Mesendoderm (in vitro differentiated cells): ENCODE measurements around the gene RBBP6.

Source experiments
- DNase-seq: peaks from one replicate; pipeline ENCODE4 v3.0.0; 2013
- H2AK5ac ChIP-seq: 2 replicates; pipeline ENCODE4 v1.6.1; 2013; ENCODE audit warnings: low read length, inconsistent platforms
- H2BK120ac ChIP-seq: 2 replicates; pipeline ENCODE4 v1.6.1; 2013; ENCODE audit warnings: low read depth, mild to moderate bottlenecking, low read length, moderate library complexity, mixed read lengths
- H2BK15ac ChIP-seq: replicated peaks from 2 replicates; pipeline ENCODE4 v1.6.1; 2013; ENCODE audit warnings: low read depth, mild to moderate bottlenecking, moderate library complexity
- H2BK5ac ChIP-seq: 2 replicates; pipeline ENCODE4 v1.6.1; 2013; ENCODE audit warnings: low read length, inconsistent platforms
- H3K18ac ChIP-seq: 2 replicates; pipeline ENCODE4 v1.6.1; 2013; ENCODE audit warnings: mild to moderate bottlenecking, low read length, mixed read lengths
- H3K23ac ChIP-seq: one replicate; pipeline ENCODE4 v1.6.1; 2013; ENCODE audit warnings: low read length
- H3K27ac ChIP-seq: 2 replicates; pipeline ENCODE4 v1.5.1; 2013; ENCODE audit warnings: low read depth, mild to moderate bottlenecking, inconsistent platforms, low read length, moderate library complexity
- H3K27me3 ChIP-seq: 2 replicates; pipeline ENCODE4 v1.6.1; 2013; ENCODE audit warnings: low read length, control low read depth, mild to moderate bottlenecking, inconsistent platforms; ENCODE audit not compliant: insufficient read depth, poor library complexity
- H3K36me3 ChIP-seq: 2 replicates; pipeline ENCODE4 v1.6.1; 2013; ENCODE audit warnings: low read length, inconsistent platforms; ENCODE audit not compliant: control insufficient read depth, insufficient read depth
- H3K4ac ChIP-seq: one replicate; pipeline ENCODE4 v1.6.1; 2013; ENCODE audit warnings: low read depth, mild to moderate bottlenecking, low read length, moderate library complexity
- H3K4me1 ChIP-seq: 2 replicates; pipeline ENCODE4 v1.6.1; 2013; ENCODE audit warnings: low read depth, low read length, inconsistent platforms; ENCODE audit not compliant: control insufficient read depth
- H3K4me2 ChIP-seq: 2 replicates; pipeline ENCODE4 v1.6.1; 2013; ENCODE audit warnings: low read length
- H3K4me3 ChIP-seq: 2 replicates; pipeline ENCODE4 v1.5.1; 2013; ENCODE audit warnings: mild to moderate bottlenecking, low read length
- H3K56ac ChIP-seq: one replicate; pipeline ENCODE4 v1.6.1; 2013; ENCODE audit warnings: low read length
- H3K79me1 ChIP-seq: 2 replicates; pipeline ENCODE4 v1.6.1; 2013; ENCODE audit warnings: low read length, inconsistent platforms
- H3K79me2 ChIP-seq: 2 replicates; pipeline ENCODE4 v1.6.1; 2013; ENCODE audit warnings: mild to moderate bottlenecking, low read length; ENCODE audit not compliant: control insufficient read depth, insufficient read depth
- H3K9ac ChIP-seq: 2 replicates; pipeline ENCODE4 v1.6.1; 2013; ENCODE audit warnings: low read length, inconsistent platforms
- H4K5ac ChIP-seq: one replicate; pipeline ENCODE4 v1.6.1; 2013; ENCODE audit warnings: low read length
- H4K8ac ChIP-seq: one replicate; pipeline ENCODE4 v1.6.1; 2013; ENCODE audit warnings: low read depth, mild to moderate bottlenecking, control low read depth, low read length, moderate library complexity
- WGBS: extraction: QIAGEN DNeasy Blood & Tissue Kit; methylation state at CpG from one replicate; pipeline ENCODE4 v1.1.7; 2013; ENCODE audit warnings: low lambda C conversion rate, missing lambda C conversion rate; ENCODE audit not compliant: insufficient coverage; ENCODE audit errors: extremely low coverage; 5-methylcytosine and 5-hydroxymethylcytosine counted together

RBBP6 gene

GRCh38 chr16:24543949-24544348 lies 4.6 kb downstream of the RBBP6 start:
- Histone ChIP-seq H4K5ac (no peak overlapping the region), H2BK5ac (no peak overlapping the region), H3K9ac (no peak overlapping the region), H2BK120ac (no peak overlapping the region), H3K18ac (no peak overlapping the region), H3K27me3 (no peaks in the 10 kb centered on the region), H3K4ac (no peak overlapping the region), H3K56ac (no peak overlapping the region), H3K4me3 (no peak overlapping the region), H4K8ac (no peak overlapping the region), H2AK5ac (no peak overlapping the region), H3K4me1 (peaks cover 2% of the 10 kb centered on the region), H3K79me2 (peaks cover 54% of the 10 kb centered on the region), H3K79me1 (peaks cover 2% of the 10 kb centered on the region), H3K27ac (no peak overlapping the region), H3K23ac (no peak overlapping the region), H2BK15ac (no peak overlapping the region), H3K4me2 (no peak overlapping the region), H3K36me3 (no peaks in the 10 kb centered on the region)
- DNase-seq, result no peak
- no CpG with 5 or more reads among the region's 2 CpGs for WGBS

GRCh38 chr16:24544640-24545039 lies 5.3 kb downstream of the RBBP6 start:
- Histone ChIP-seq H3K27ac (no peak overlapping the region), H3K4me3 (no peak overlapping the region), H3K23ac (no peak overlapping the region), H3K9ac (no peak overlapping the region), H3K79me2 (peaks cover 54% of the 10 kb centered on the region), H4K8ac (no peak overlapping the region), H3K27me3 (no peaks in the 10 kb centered on the region), H3K18ac (no peak overlapping the region), H2BK15ac (no peak overlapping the region), H3K56ac (no peak overlapping the region), H3K36me3 (no peaks in the 10 kb centered on the region), H3K4ac (no peak overlapping the region), H4K5ac (no peak overlapping the region), H2BK5ac (no peak overlapping the region), H2BK120ac (no peak overlapping the region), H3K4me2 (no peak overlapping the region), H2AK5ac (no peak overlapping the region), H3K4me1 (peaks cover 2% of the 10 kb centered on the region), H3K79me1 (peaks cover 2% of the 10 kb centered on the region)
- DNase-seq, result no peak
- no CpG with 5 or more reads among the region's 3 CpGs for WGBS

DNA sequence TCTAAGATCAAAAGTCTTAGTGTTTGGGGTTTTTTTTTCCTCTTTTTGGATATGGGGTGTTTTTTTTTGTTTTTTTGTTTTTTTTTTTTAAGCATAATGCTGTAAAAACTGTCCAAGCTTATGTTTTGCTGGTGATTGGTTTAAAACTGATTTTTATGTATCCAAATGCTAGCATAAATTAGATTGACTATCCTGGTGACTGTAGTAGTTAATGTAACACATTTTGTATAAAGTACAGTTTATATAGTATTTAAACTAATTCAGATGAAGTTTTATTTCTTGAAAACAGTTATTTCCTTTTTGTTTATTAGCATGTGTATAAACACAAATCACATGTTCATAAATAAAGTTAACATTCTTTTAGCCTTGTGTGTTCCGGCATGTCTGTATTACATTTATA lies 10.9 kb downstream of the RBBP6 start:
- no peak overlapping the region for H4K8ac ChIP-seq
- H3K36me3 ChIP-seq, result no peaks in the 10 kb centered on the region
- no peak overlapping the region for H2BK5ac ChIP-seq
- H3K4me3 ChIP-seq, result no peak overlapping the region
- no peak overlapping the region for H3K9ac ChIP-seq
- H3K23ac ChIP-seq, result no peak overlapping the region
- no peak overlapping the region for H2BK15ac ChIP-seq
- no peaks in the 10 kb centered on the region for H3K4me1 ChIP-seq
- H3K4ac ChIP-seq, result no peak overlapping the region
- H3K27me3 ChIP-seq, result no peaks in the 10 kb centered on the region
- H3K27ac ChIP-seq, result no peak overlapping the region
- peaks cover 6% of the 10 kb centered on the region for H3K79me2 ChIP-seq
- H3K18ac ChIP-seq, result no peak overlapping the region
- no peak overlapping the region for H2AK5ac ChIP-seq
- DNase-seq, result no peak
- no peak overlapping the region for H4K5ac ChIP-seq
- H3K56ac ChIP-seq, result no peak overlapping the region
- WGBS, result no CpG with 5 or more reads among the region's 1 CpG
- H2BK120ac ChIP-seq, result no peak overlapping the region
- no peak overlapping the region for H3K4me2 ChIP-seq
- H3K79me1 ChIP-seq, result peaks cover 2% of the 10 kb centered on the region

- Histone ChIP-seq H3K79me2 (no peaks in the 10 kb centered on the region), H3K23ac (no peak overlapping the region), H2AK5ac (no peak overlapping the region), H2BK5ac (no peak overlapping the region), H4K8ac (no peak overlapping the region), H3K56ac (no peak overlapping the region), H3K4me1 (no peaks in the 10 kb centered on the region), H3K4me3 (no peak overlapping the region), H3K18ac (no peak overlapping the region), H4K5ac (no peak overlapping the region), H3K27me3 (no peaks in the 10 kb centered on the region), H3K9ac (no peak overlapping the region), H3K4ac (no peak overlapping the region), H3K4me2 (no peak overlapping the region), H2BK15ac (no peak overlapping the region), H3K36me3 (no peaks in the 10 kb centered on the region), H3K27ac (no peak overlapping the region), H3K79me1 (peaks cover 2% of the 10 kb centered on the region), H2BK120ac (no peak overlapping the region)
- WGBS, result no CpG with 5 or more reads among the region's 1 CpG
- no peak for DNase-seq
Measured at GRCh38 chr16:24552705-24553246, 13.4 kb downstream of the RBBP6 start.

DNA sequence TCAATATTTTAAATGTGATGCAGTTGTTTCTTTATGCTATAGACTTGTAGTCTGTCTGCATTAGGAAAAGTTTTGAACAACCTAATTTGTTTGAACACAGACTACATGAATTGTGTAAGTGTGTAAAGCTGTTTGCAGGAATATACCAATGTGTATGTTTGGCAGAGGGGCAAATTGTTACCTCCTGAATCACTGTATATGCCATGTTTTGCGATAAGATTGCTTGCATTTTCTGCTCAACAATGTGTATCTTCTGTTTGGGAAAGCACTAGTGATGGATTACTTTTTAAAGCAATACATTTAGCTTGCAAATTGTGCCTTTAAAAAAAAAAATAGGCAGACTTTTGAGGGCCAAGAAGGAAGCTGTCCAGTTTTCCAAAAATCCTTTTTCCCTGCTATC lies 14.6 kb downstream of the RBBP6 start:
- H3K4me1 ChIP-seq, result no peaks in the 10 kb centered on the region
- H3K4me3 ChIP-seq, result no peak overlapping the region
- no peak overlapping the region for H2BK120ac ChIP-seq
- no peak overlapping the region for H2BK15ac ChIP-seq
- no peak overlapping the region for H3K18ac ChIP-seq
- H2AK5ac ChIP-seq, result no peak overlapping the region
- no peak overlapping the region for H4K8ac ChIP-seq
- H4K5ac ChIP-seq, result no peak overlapping the region
- no peaks in the 10 kb centered on the region for H3K27me3 ChIP-seq
- no peak overlapping the region for H3K4me2 ChIP-seq
- no peak overlapping the region for H3K56ac ChIP-seq
- no peaks in the 10 kb centered on the region for H3K36me3 ChIP-seq
- no peak overlapping the region for H3K23ac ChIP-seq
- no CpG with 5 or more reads among the region's 1 CpG for WGBS
- H3K79me2 ChIP-seq, result no peaks in the 10 kb centered on the region
- H3K79me1 ChIP-seq, result peaks cover 2% of the 10 kb centered on the region
- no peak overlapping the region for H3K9ac ChIP-seq
- no peak for DNase-seq
- no peak overlapping the region for H2BK5ac ChIP-seq
- no peak overlapping the region for H3K27ac ChIP-seq
- H3K4ac ChIP-seq, result no peak overlapping the region

DNA sequence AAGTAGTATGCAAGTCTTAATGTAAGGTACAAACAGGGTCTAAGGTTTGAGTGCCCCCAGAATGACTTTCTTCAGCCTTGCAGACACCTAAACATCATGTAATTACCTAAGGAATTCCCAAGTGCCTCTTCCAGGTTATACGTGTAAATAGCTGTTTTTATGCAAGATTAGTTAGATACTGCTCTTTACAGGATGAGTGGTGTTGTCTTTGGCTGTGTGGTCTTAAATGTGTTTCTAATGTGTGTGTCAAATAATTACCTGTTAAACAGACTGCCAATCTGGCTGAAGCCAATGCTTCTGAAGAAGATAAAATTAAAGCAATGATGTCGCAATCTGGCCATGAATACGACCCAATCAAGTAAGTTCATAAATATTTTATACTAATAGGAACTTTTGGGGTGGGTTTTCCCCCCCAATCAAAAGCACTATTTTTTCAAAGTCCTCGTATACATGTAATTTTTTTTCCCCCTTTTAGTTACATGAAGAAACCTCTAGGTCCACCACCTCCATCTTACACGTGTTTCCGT lies 16.0 kb downstream of the RBBP6 start:
- no peaks in the 10 kb centered on the region for H3K36me3 ChIP-seq
- no peak for DNase-seq
- H3K4me2 ChIP-seq, result no peak overlapping the region
- H3K56ac ChIP-seq, result no peak overlapping the region
- no peak overlapping the region for H2BK5ac ChIP-seq
- H4K8ac ChIP-seq, result no peak overlapping the region
- no peak overlapping the region for H4K5ac ChIP-seq
- H3K27ac ChIP-seq, result no peak overlapping the region
- peaks cover 2% of the 10 kb centered on the region for H3K79me1 ChIP-seq
- H3K4me3 ChIP-seq, result no peak overlapping the region
- no peak overlapping the region for H3K9ac ChIP-seq
- no peak overlapping the region for H3K4ac ChIP-seq
- no peak overlapping the region for H3K18ac ChIP-seq
- H2BK15ac ChIP-seq, result no peak overlapping the region
- WGBS, result no CpG with 5 or more reads among the region's 6 CpGs
- H3K79me2 ChIP-seq, result no peaks in the 10 kb centered on the region
- no peaks in the 10 kb centered on the region for H3K27me3 ChIP-seq
- no peak overlapping the region for H3K23ac ChIP-seq
- no peaks in the 10 kb centered on the region for H3K4me1 ChIP-seq
- H2AK5ac ChIP-seq, result no peak overlapping the region
- no peak overlapping the region for H2BK120ac ChIP-seq
